SK-N-SH (cell line): Measurements from ENCODE around the gene SH3RF2.

Experiments used
- CTCF ChIP-seq: fragments of 200-600 bp; sonication (generic); IDR thresholded peaks from 2 replicates; pipeline ENCODE4 v1.6.1; 2017; ENCODE audit warnings: antibody characterized with exemption, mild to moderate bottlenecking, moderate library complexity
- EP300 ChIP-seq, 2 experiments: IDR thresholded peaks; 2 replicates each; pipeline versions ENCODE4 v1.4.0 to v1.6.1; 2012; ENCODE audit warnings: borderline replicate concordance in 1 of 2, low read depth in 1 of 2, low read length in 1 of 2
- EZH2phosphoT487 ChIP-seq: fragments of 200-600 bp; sonication (generic); IDR thresholded peaks from 2 replicates; pipeline ENCODE4 v1.6.1; 2017; ENCODE audit warnings: low read depth, mixed run types, mild to moderate bottlenecking, antibody characterized with exemption, moderate library complexity, borderline replicate concordance
- FOSL2 ChIP-seq: IDR thresholded peaks from 2 replicates; pipeline ENCODE4 v1.4.0; 2012; ENCODE audit warnings: low read depth, mild to moderate bottlenecking, moderate library complexity, borderline replicate concordance
- FOXJ3 ChIP-seq: sonication (generic); formaldehyde crosslinking; IDR thresholded peaks from 2 replicates; pipeline ENCODE4 v1.5.1; 2020; ENCODE audit warnings: mild to moderate bottlenecking, missing genetic modification reagents
- JUND ChIP-seq: IDR thresholded peaks from 2 replicates; pipeline ENCODE4 v1.4.0; 2012
- NRF1 ChIP-seq: IDR thresholded peaks from 2 replicates; pipeline ENCODE4 v1.6.1; 2012; ENCODE audit warnings: low read depth, mild to moderate bottlenecking, low read length
- RFX5 ChIP-seq: IDR thresholded peaks from 2 replicates; pipeline ENCODE4 v1.6.1; 2012; ENCODE audit warnings: mild to moderate bottlenecking, improper control_type of control experiment, low read length
- RXRA ChIP-seq: IDR thresholded peaks from 2 replicates; pipeline ENCODE4 v1.4.0; 2012; ENCODE audit warnings: low read depth, mild to moderate bottlenecking, borderline replicate concordance
- SIN3A ChIP-seq: IDR thresholded peaks from 2 replicates; pipeline ENCODE4 v1.6.1; 2012; ENCODE audit warnings: low read depth, mild to moderate bottlenecking, low read length, moderate library complexity, borderline replicate concordance
- TAF1 ChIP-seq: IDR thresholded peaks from 2 replicates; pipeline ENCODE4 v1.6.1; 2012; ENCODE audit warnings: low read depth, mild to moderate bottlenecking, low read length, moderate library complexity, borderline replicate concordance
- TEAD4 ChIP-seq: IDR thresholded peaks from 2 replicates; pipeline ENCODE4 v1.4.0; 2012; ENCODE audit warnings: mild to moderate bottlenecking, borderline replicate concordance; ENCODE audit not compliant: insufficient read depth
- TF ChIP-seq, protein P1 (sequence below): IDR thresholded peaks from 2 replicates; pipeline ENCODE4 v1.4.0; 2012; ENCODE audit warnings: low read depth, borderline replicate concordance
- TF ChIP-seq, protein P2 (sequence below): IDR thresholded peaks from 2 replicates; pipeline ENCODE4 v1.4.0; 2012; ENCODE audit warnings: low read depth

GRCh38 chr5:145971701-145972100 is 35.3 kb downstream of the SH3RF2 start:
- TF ChIP-seq CTCF (no peak), RFX5 (no peak), RXRA (no peak), EZH2phosphoT487 (no peak), TEAD4 (no peak), SIN3A (no peak), TAF1 (no peak), NRF1 (no peak), FOXJ3 (no peak), JUND (no peak), EP300 (IDR thresholded peaks at IDR 0.05; ENCODE audit: borderline replicate concordance in 1 of 2, low read depth in 1 of 2, low read length in 1 of 2) (no peak), FOSL2 (no peak)
- TF ChIP-seq, protein P1, sequence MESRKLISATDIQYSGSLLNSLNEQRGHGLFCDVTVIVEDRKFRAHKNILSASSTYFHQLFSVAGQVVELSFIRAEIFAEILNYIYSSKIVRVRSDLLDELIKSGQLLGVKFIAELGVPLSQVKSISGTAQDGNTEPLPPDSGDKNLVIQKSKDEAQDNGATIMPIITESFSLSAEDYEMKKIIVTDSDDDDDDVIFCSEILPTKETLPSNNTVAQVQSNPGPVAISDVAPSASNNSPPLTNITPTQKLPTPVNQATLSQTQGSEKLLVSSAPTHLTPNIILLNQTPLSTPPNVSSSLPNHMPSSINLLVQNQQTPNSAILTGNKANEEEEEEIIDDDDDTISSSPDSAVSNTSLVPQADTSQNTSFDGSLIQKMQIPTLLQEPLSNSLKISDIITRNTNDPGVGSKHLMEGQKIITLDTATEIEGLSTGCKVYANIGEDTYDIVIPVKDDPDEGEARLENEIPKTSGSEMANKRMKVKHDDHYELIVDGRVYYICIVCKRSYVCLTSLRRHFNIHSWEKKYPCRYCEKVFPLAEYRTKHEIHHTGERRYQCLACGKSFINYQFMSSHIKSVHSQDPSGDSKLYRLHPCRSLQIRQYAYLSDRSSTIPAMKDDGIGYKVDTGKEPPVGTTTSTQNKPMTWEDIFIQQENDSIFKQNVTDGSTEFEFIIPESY, result no peak
- TF ChIP-seq, protein P2, sequence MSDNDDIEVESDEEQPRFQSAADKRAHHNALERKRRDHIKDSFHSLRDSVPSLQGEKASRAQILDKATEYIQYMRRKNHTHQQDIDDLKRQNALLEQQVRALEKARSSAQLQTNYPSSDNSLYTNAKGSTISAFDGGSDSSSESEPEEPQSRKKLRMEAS, result no peak
